HUES64 (cell line): Measurements from ENCODE around the gene RPLP2.

Experiments
- H3K27ac ChIP-seq: 2 replicates; pipeline ENCODE4 v1.7.0; 2013; ENCODE audit warnings: low read depth, low read length, inconsistent platforms
- H3K27me3 ChIP-seq: 2 replicates; pipeline ENCODE4 v1.6.1; 2013; ENCODE audit warnings: mild to moderate bottlenecking, low read length; ENCODE audit not compliant: insufficient read depth
- H3K36me3 ChIP-seq: 2 replicates; pipeline ENCODE4 v1.6.1; 2013; ENCODE audit warnings: mild to moderate bottlenecking, low read length; ENCODE audit not compliant: insufficient read depth
- H3K4me1 ChIP-seq: 2 replicates; pipeline ENCODE4 v1.6.1; 2013; ENCODE audit warnings: mild to moderate bottlenecking, low read length, moderate library complexity; ENCODE audit not compliant: insufficient read depth
- H3K4me3 ChIP-seq: 2 replicates; pipeline ENCODE4 v1.5.1; 2013; ENCODE audit warnings: mild to moderate bottlenecking, low read length, moderate library complexity
- H3K9ac ChIP-seq: 2 replicates; pipeline ENCODE4 v1.6.1; 2013; ENCODE audit warnings: mild to moderate bottlenecking, low read depth, low read length
- H3K9me3 ChIP-seq: 2 replicates; pipeline ENCODE4 v1.6.1; 2013; ENCODE audit warnings: low read depth, low read length; ENCODE audit not compliant: insufficient read depth
- WGBS: fragments of 150-250, 120-280 bp; methylation state at CpG from one replicate; pipeline ENCODE4 v1.1.7; 2013; ENCODE audit warnings: missing lambda C conversion rate; 5-methylcytosine and 5-hydroxymethylcytosine counted together

Gene RPLP2

DNA sequence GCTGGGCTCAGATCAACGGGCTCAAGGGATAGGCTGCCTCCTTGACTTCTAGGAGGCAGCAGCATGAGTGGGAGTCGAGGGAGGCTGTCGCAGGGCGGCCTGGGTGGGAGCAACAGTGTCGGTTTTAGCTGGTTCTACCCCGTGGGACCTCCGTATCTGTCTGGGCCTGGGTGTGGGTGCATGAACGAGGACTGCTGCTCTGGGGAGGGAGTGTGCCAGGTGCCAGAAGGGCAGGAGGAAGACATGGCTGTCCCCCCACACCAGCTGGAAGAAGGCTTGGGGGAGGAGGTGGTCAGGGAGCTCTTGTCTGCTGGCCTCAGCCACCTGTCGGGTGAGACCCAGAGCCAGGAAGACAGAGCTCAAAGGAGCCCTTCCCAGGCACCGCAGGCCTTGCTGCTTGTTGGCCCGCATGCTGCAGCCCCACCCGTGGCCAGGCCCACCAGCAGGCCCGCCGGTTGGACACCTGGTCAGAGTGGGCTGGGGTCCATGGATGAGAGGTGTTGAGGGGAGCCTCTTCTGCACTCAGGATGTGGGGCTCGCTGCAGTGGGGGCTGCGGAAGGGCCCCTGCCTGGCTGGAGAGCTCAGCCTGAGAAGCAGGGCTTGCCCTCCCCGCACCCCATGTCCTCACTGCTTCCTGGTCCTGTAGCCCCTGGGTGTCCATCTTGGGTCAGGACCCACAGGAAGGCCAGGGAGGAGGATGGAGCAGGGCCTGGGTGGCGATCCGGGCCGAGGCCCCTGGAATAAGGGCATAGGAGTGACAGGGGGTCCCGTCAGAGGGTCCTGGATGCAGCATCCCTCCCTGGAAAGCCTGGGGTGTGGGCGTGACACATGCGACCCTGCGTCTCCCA lies 23.3 kb upstream of the RPLP2 start:
- Histone ChIP-seq H3K36me3 (peaks cover 5% of the 10 kb centered on the region; the same call in 1 of the 2 replicates), H3K9me3 (no peaks in the 10 kb centered on the region), H3K4me1 (peaks cover 13% of the 10 kb centered on the region), H3K4me3 (no peak overlapping the region), H3K27me3 (no peaks in the 10 kb centered on the region), H3K9ac (no peak overlapping the region), H3K27ac (no peak overlapping the region)
- 87% methylated on average over 23 of the region's 24 CpGs for WGBS

DNA sequence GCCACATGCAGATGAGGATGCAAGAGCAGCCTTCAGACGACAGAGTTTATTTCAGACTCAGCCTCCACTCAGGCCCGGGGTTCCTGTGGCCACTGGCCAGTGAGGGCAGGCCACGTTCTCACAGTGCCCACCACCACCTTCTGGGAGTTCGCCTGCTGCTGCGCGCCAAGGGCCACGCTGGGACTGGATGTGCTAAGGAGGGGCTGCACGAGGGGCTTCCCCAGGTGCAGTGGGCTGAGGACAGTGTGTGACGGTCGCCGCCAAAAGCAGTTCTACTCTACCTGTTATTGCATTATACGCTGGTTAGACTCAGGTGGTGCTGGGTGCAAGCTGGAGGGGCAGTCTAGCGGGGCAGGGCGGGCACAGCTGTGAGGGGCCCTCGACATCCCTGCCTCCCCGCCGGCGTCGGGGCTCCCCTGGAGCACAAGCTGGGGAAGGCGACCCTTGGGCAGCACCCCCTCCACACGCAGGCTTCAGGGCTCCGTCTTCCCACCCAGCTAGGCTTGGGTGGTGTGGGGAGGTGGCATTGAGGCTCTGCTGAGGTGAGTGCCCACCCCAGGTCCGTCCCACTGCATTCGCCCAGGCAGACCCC lies 22.6 kb upstream of the RPLP2 start:
- H3K4me1 ChIP-seq = peaks cover 13% of the 10 kb centered on the region
- H3K9me3 ChIP-seq = no peaks in the 10 kb centered on the region
- no peaks in the 10 kb centered on the region for H3K27me3 ChIP-seq
- H3K9ac ChIP-seq = no peak overlapping the region
- H3K4me3 ChIP-seq = no peak overlapping the region
- 93% methylated on average over 24 of the region's 24 CpGs for WGBS
- no peak overlapping the region for H3K27ac ChIP-seq
- peaks cover 10% of the 10 kb centered on the region; the same call in 1 of the 2 replicates for H3K36me3 ChIP-seq

DNA sequence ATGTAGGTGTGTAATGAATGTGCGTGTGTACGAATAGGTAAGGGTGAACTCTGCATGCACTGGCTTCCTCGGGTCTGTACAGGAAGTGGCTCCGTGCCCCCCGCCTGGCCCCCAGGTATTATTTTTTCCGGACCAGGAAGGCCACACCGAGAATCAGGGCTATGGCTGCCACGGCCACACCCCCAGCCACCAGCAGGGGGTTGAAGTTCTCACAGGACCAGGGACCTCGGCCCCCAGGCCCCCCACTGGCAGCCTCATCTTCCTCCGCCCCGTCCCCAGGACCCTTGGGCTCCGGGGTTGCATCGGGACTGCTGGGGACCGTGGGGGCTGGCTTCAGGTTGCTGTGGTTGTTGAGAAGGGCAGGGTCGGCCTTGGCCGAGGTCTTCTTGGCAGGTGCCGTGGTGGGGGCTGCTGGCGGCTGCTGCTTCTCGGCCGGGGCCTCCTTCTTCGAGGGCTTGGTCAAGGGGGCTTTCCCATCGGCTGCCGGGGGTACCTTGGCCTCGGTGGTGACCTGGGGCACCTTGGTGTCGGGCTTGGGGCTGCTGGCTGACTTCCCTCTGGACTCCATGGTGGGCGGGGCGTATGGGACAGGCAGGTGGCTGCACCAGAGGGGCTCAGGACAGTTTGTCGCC lies 21.6 kb upstream of the RPLP2 start:
- Histone ChIP-seq H3K4me1 (peaks cover 7% of the 10 kb centered on the region), H3K36me3 (peaks cover 11% of the 10 kb centered on the region; the same call in 1 of the 2 replicates), H3K9me3 (no peaks in the 10 kb centered on the region), H3K4me3 (no peak overlapping the region), H3K27me3 (no peaks in the 10 kb centered on the region), H3K9ac (no peak overlapping the region), H3K27ac (no peak overlapping the region)
- WGBS = 87% methylated on average over 28 of the region's 28 CpGs

DNA sequence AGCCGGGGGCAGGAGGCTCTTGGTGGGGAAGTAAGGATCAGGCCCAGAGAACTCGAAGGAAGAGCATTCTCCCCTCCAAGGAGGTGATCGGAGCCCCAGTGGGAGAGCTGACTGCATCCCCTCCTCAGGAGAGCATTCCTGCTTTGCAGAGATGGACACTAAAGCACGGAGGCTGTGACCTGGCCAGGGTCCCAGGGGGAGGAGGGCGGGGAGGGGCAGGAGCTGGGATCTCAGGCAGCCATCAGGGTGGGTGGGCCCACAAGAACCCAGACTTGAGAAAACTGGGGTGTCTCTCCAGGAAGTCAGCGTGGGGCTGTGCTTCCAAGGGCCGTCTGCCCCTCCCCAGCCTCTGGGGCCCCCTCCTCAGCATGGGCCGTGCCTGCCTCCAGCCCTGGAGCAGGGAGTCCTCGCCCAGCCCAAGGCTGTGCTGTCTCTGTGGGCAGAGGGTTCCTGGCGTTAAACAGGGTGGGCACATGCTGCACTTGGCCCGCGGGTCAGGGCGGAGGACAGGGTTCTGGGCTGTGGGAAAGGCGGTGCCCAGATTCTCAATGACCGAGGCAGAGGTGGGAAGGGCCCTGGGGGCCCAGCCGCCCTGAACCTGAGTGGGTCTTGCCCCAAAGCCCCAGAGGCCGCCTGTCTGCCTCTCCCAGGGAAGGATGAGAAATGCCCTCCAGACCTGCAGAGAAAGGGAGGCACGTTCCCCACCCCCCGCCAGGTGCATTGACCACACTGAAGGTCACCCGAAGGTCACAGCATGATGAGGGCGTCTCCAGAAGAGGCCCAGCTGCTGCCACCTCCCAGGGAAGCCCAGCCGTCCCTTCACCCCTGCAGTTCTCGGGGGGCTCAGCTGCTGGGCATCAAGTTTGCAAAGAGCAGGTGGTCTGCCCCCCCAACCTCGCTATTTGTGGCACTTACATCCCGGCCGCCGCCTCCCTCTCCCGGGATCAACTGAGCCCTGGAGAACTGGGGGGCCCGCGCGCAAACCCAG lies 20.5 kb upstream of the RPLP2 start:
- Histone ChIP-seq H3K27ac (no peak overlapping the region), H3K4me1 (peaks cover 4% of the 10 kb centered on the region; the same call in 1 of the 2 replicates), H3K4me3 (no peak overlapping the region), H3K27me3 (no peaks in the 10 kb centered on the region), H3K9me3 (no peaks in the 10 kb centered on the region), H3K9ac (no peak overlapping the region), H3K36me3 (peaks cover 21% of the 10 kb centered on the region; the same call in 1 of the 2 replicates)
- WGBS = 62% methylated on average over 31 of the region's 31 CpGs

DNA sequence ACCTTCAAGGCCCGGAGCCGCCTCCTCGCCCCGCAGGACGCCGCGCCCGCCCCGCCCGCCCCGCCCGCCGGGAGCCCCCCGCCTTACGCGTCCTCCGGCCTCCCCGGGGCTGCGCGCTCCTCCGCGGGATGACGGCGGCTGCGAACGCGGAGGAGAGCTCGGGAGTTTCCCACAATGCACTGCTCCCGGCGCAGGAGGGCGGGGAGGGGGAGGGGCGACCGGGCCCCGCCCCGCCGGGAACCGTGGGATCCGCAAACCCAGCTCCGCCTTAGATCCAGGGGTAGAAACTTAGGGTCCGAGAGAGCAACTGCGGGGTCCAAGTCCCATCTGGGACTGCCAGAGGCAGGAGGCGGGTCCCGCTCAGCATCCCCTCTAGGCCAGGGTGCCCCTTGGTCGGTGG lies 19.8 kb upstream of the RPLP2 start, which contains the start of gene CEND1:
Gene CEND1 (minus strand): TSS at position 148 of the 400 bp plus-strand sequence. CDS start 1,514 bp downstream, outside the sequence.
- peaks cover 4% of the 10 kb centered on the region; the same call in 1 of the 2 replicates for H3K4me1 ChIP-seq
- peaks cover 26% of the 10 kb centered on the region; the same call in 1 of the 2 replicates for H3K36me3 ChIP-seq
- no peak within 1 kb of the TSS for H3K9ac ChIP-seq
- WGBS = 16% methylated on average over 43 of the region's 44 CpGs
- H3K9me3 ChIP-seq = no peaks in the 10 kb centered on the region
- H3K27me3 ChIP-seq = no peaks in the 10 kb centered on the region
- no peak within 1 kb of the TSS for H3K4me3 ChIP-seq
- H3K27ac ChIP-seq = no peak within 1 kb of the TSS

DNA sequence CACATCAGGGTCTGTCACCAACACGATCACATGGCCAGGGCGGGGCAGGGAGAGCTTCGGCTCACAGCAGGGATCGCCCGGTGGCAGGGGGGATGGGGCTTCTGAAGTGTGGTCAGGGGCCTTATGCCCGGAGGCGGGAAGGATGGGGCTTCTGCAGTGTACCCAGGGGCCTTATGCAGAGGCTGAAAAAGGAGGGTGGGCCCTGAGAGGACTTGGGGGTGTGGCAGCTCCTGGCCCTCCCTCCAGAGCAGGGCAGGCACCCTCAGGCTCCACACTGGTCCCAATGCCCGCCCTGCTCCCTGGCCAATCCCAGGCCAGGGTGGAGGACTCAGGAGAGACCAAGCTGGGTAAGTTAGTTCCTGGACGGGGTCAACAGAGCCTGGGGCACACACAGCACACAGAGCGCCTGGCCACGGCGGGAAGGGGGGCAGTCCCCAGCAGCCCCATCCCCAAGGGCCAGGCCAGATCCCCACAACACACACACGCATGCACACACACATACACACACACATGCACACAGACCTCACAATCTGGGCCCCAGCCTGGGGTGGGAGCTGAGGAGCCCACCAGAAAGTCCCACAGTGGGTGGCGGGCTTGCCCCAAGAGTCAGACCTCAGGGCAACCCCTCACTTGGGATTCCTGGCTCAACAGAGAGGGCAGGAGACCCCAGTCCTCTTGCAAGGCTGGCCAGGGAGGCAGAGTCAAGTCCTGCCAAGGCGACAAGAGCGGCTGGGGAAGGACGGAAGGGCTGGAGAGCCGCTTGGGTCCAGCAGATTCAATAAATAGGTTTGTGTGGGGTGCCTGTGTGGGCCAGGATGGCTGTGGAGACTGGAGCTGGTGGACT lies 18.8 kb upstream of the RPLP2 start:
- no peaks in the 10 kb centered on the region for H3K27me3 ChIP-seq
- peaks cover 4% of the 10 kb centered on the region; the same call in 1 of the 2 replicates for H3K4me1 ChIP-seq
- H3K36me3 ChIP-seq = peaks cover 26% of the 10 kb centered on the region; the same call in 1 of the 2 replicates
- H3K27ac ChIP-seq = 0 out of 2 replicates have a peak overlapping the region, but pooled peaks have one; percentile 25
- H3K9ac ChIP-seq = no peak overlapping the region
- WGBS = 63% methylated on average over 18 of the region's 18 CpGs
- no peak overlapping the region for H3K4me3 ChIP-seq
- no peaks in the 10 kb centered on the region for H3K9me3 ChIP-seq

DNA sequence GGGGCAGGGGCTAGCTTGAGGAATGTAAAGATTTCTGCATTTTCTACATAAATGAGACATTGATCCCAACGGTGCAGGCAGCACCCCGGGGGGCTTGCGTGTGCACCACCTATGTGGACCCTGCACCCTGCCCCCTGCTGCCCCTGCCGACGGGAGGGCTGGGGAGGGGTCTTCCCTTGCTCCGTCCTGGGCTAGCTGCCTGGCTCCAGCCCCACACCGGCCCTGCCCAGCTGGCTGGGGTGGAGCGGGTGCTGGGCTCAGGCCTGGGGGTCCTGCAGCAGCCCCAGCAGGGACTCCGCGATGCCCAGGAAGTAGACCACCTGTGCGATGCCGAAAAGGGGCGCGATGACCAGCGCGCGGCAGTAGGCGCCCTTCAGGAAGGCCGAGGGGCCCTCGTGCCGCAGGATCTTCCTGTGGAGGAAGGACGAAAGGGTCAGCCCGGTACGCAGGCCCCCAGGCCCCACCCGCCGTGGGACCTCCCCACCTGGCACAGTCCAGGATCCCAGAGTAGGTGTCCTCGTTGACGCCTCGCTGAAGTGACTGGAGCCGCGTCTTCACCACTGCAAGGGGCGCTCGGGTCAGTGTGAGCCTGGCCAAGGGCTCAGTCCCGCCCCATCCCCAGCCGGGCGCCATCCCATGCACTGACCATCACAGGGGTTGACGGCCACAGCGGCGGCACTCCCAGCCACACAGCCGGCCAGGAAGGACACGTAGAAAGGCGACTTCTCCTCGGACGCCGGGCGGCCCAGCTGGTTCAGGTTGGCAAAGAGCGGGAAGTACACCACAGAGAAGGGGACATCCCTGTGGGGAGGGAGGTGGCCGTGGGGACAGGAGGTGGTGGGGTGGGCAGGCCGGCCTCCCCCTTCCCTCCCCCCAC lies 17.9 kb upstream of the RPLP2 start:
- Histone ChIP-seq H3K27ac (no peak overlapping the region), H3K9ac (no peak overlapping the region), H3K4me1 (peaks cover 9% of the 10 kb centered on the region; the same call in 1 of the 2 replicates), H3K4me3 (no peak overlapping the region), H3K36me3 (peaks cover 26% of the 10 kb centered on the region; the same call in 1 of the 2 replicates), H3K27me3 (no peaks in the 10 kb centered on the region), H3K9me3 (no peaks in the 10 kb centered on the region)
- WGBS = 95% methylated on average over 49 of the region's 49 CpGs

DNA sequence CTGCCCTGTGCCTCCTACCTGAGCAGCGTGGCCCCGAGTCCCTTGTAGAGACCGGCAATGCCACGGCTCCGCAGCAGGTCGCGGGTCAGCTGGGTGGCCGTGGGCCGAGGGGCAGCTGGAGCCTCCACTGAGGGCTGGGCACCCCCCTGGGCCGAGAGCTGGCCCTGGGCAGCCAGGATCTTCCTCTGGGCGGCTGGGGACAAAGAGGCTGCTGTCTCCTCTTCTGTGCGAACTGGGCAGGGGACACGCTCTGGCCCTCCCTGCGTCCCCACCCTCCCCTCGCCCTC lies 17.3 kb upstream of the RPLP2 start:
- WGBS = 96% methylated on average over 15 of the region's 15 CpGs
- Histone ChIP-seq H3K9me3 (no peaks in the 10 kb centered on the region), H3K36me3 (peaks cover 26% of the 10 kb centered on the region; the same call in 1 of the 2 replicates), H3K4me1 (peaks cover 9% of the 10 kb centered on the region; the same call in 1 of the 2 replicates), H3K27me3 (no peaks in the 10 kb centered on the region), H3K27ac (no peak overlapping the region), H3K4me3 (no peak overlapping the region), H3K9ac (no peak overlapping the region)

DNA sequence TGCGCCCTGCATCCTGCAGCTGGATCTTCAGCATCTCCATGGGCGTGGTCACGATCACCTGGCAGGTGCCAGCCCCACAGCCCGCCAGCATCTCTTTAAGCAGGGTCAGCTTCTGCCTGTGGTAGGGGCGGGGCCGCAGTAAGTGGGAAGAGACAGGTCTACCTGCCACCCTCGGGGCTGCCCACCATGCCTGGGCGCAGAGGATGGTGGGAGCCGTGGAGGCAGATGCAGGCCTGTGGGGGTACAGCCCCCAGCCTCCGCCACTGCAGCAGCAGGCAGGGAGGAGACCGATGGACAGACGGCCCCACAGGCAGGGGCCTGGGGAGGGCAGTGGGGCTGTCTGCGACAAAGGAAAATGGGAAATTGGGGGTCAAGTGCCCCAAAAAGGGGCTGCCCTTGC lies 16.9 kb upstream of the RPLP2 start:
- Histone ChIP-seq H3K4me1 (peaks cover 9% of the 10 kb centered on the region; the same call in 1 of the 2 replicates), H3K9me3 (no peaks in the 10 kb centered on the region), H3K36me3 (peaks cover 26% of the 10 kb centered on the region; the same call in 1 of the 2 replicates), H3K27me3 (no peaks in the 10 kb centered on the region), H3K27ac (no peak overlapping the region), H3K9ac (no peak overlapping the region), H3K4me3 (no peak overlapping the region)
- 93% methylated on average over 13 of the region's 13 CpGs for WGBS
